Panc1 (cell line): ENCODE data around the gene TMEM201. TPM values are rescaled to one million over a fixed set of nuclear protein-coding genes. Genes with fewer than 3 reads are reported as not detected.

Experiments
- ATAC-seq: fragments of 200-7000 bp; cut with Tn5 transposase; 2 replicates; pipeline ENCODE4 v1.9.1; 2020; ENCODE audit warnings: mild to moderate bottlenecking, moderate library complexity
- BruUV-seq: library from RNA; stranded (reverse); fragments of 400-500 nt; replicated peaks from 2 replicates; lab custom pipeline; 2021; lab: Mats Ljungman, UMichigan
- CTCF ChIA-PET: fragments of 300-600 bp; sonication (Branson Sonifier 250); formaldehyde crosslinking; loops from one replicate; lab custom pipeline; 2022; ENCODE audit warnings: antibody characterized with exemption; lab: Charles Lee
- POLR2A ChIA-PET: fragments of 300-600 bp; sonication (Branson Sonifier 250); formaldehyde crosslinking; loops from one replicate; lab custom pipeline; 2022; ENCODE audit warnings: antibody characterized with exemption; lab: Charles Lee
- DNase-seq: peaks from one replicate; pipeline ENCODE4 v3.0.0-alpha.2; 2010; ENCODE audit warnings: low read depth, low spot score
- H3K27ac ChIP-seq: 2 replicates; pipeline ENCODE4 v1.5.1; 2011; ENCODE audit warnings: mild to moderate bottlenecking, low read length, inconsistent platforms
- H3K27me3 ChIP-seq: fragments of 200-500 bp; sonication (Bioruptor generic); 2 replicates; pipeline ENCODE4 v1.6.0; 2014; ENCODE audit warnings: low read length, inconsistent platforms; ENCODE audit not compliant: control insufficient read depth, insufficient read depth
- H3K36me3 ChIP-seq: fragments of 200-500 bp; sonication (Bioruptor generic); 2 replicates; pipeline ENCODE4 v1.5.1; 2014; ENCODE audit warnings: inconsistent platforms, mild to moderate bottlenecking, low read length, moderate library complexity; ENCODE audit not compliant: control insufficient read depth, insufficient read depth
- H3K4me1 ChIP-seq: 2 replicates; pipeline ENCODE4 v1.5.1; 2011; ENCODE audit warnings: inconsistent platforms, mild to moderate bottlenecking, low read length, moderate library complexity; ENCODE audit not compliant: control insufficient read depth, insufficient read depth
- H3K4me3 ChIP-seq, 2 experiments: 2 replicates each; pipeline ENCODE4 v1.5.1; 2011 to 2012; ENCODE audit warnings: low read depth in 2 of 2, low read length in 2 of 2, mild to moderate bottlenecking in 2 of 2, inconsistent platforms in 1 of 2, moderate library complexity in 1 of 2
- H3K9me3 ChIP-seq: fragments of 200-500 bp; sonication (Bioruptor generic); 2 replicates; pipeline ENCODE4 v1.5.1; 2014; ENCODE audit warnings: low read depth, mild to moderate bottlenecking, inconsistent platforms, low read length, moderate library complexity; ENCODE audit not compliant: control insufficient read depth, insufficient read depth
- CTCF ChIP-seq: fragments of 450-650 bp; IDR thresholded peaks from 2 replicates; pipeline ENCODE4 v1.5.1; 2017; ENCODE audit warnings: mild to moderate bottlenecking
- POLR2AphosphoS5 ChIP-seq: IDR thresholded peaks from 2 replicates; pipeline ENCODE4 v1.6.1; 2012; ENCODE audit warnings: mild to moderate bottlenecking, low read depth, low read length, moderate library complexity
- REST ChIP-seq, 2 experiments: IDR thresholded peaks; 2 replicates each; pipeline ENCODE4 v1.6.1; 2011 to 2012; ENCODE audit warnings: low read depth in 2 of 2, control low read depth in 1 of 2, low read length in 1 of 2, mild to moderate bottlenecking in 1 of 2, moderate library complexity in 1 of 2; ENCODE audit not compliant: insufficient read depth in 1 of 2
- SIN3A ChIP-seq: IDR thresholded peaks from 2 replicates; pipeline ENCODE4 v1.6.1; 2012; ENCODE audit warnings: low read depth, mild to moderate bottlenecking, low read length, moderate library complexity, borderline replicate concordance; ENCODE audit not compliant: insufficient read depth
- TCF7L2 ChIP-seq: IDR thresholded peaks from 2 replicates; pipeline ENCODE4 v1.6.1; 2011; ENCODE audit warnings: mild to moderate bottlenecking, low read depth, low read length, inconsistent platforms
- in situ Hi-C: cut with HindIII; loops from 2 replicates; pipeline ENCODE4 v1.10.0; 2016; ENCODE audit warnings: low sequenced_read_pairs, low pct_unique_long_range_greater_than_20kb
- intact Hi-C: fragments of 100-400 bp; cut with micrococcal nuclease; formaldehyde crosslinking; loops from one replicate; pipeline ENCODE4 v1.10.0; 2022; ENCODE audit not compliant: unreplicated experiment
- total RNA-seq: library from RNA; stranded (reverse); gene quantifications from one replicate; pipeline ENCODE4 v1.2.1, GENCODE V29; 2021; ENCODE audit not compliant: unreplicated experiment

Gene TMEM201
- total RNA-seq, 1 experiment from 2014 or later: 26.5 TPM

- CTCF ChIA-PET: interaction anchor here (0.5 kb wide), 1 partner anchor 559 kb away, joined by 3 read pairs; no protein-coding TSS in a partner anchor
- ATAC-seq (no peak), DNase-seq (no peak)
- in situ Hi-C loops (no loop called here), intact Hi-C loops (no loop called here)
- H3K9me3 ChIP-seq: no peaks in the 10 kb centered on the region
- H3K4me1 ChIP-seq: peaks cover 5% of the 10 kb centered on the region; the same call in 1 of the 2 replicates
- H3K4me3 ChIP-seq: peak overlapping the region; percentile 40 to 48
- BruUV-seq: no TSS peak
- POLR2A ChIA-PET: no interaction called here
- H3K36me3 ChIP-seq: no peaks in the 10 kb centered on the region
- H3K27me3 ChIP-seq: no peaks in the 10 kb centered on the region
- TF ChIP-seq TCF7L2 (no peak), POLR2AphosphoS5 (no peak), CTCF (no peak), SIN3A (no peak), REST (IDR thresholded peaks at IDR 0.05; ENCODE audit: insufficient read depth in 1 of 2, low read depth in 2 of 2, low read length in 1 of 2) (no peak)
- H3K27ac ChIP-seq: no peak overlapping the region
These were observed 62.5 kb downstream of the TMEM201 start for GRCh38 chr1:9651220-9651564.

- Histone ChIP-seq H3K4me1 (peaks cover 5% of the 10 kb centered on the region; the same call in 1 of the 2 replicates), H3K27me3 (no peaks in the 10 kb centered on the region), H3K36me3 (no peaks in the 10 kb centered on the region), H3K9me3 (no peaks in the 10 kb centered on the region), H3K27ac (no peak within 1 kb of the TSS), H3K4me3 (peak within 1 kb of the TSS; percentile 40 to 48)
- POLR2A ChIA-PET: no interaction called here
- BruUV-seq: no TSS peak
- in situ Hi-C loops: no loop called here
- ATAC-seq: peak; percentile 86
- CTCF ChIA-PET: interaction anchor here (0.5 to 0.6 kb wide), 3 partner anchors 25 to 558 kb away, joined by 3 to 4 read pairs (median 4); no protein-coding TSS in a partner anchor
- TF ChIP-seq POLR2AphosphoS5 (no peak), CTCF (no peak), REST (IDR thresholded peaks at IDR 0.05; ENCODE audit: insufficient read depth in 1 of 2, low read depth in 2 of 2, low read length in 1 of 2) (no peak), TCF7L2 (no peak), SIN3A (no peak)
- no peak for DNase-seq
- intact Hi-C loops: no loop called here
These were observed 63.1 kb downstream of the TMEM201 start, which contains the start of gene PIK3CD for GRCh38 chr1:9651565-9652378. PIK3CD (plus strand) TSS chr1:9651731; CDS start chr1:9710456, 58,725 bp downstream.
